GM12891 (cell line): ENCODE data around the gene TMEM131.

Experiments
- POLR2A ChIP-seq: IDR thresholded peaks from 2 replicates; pipeline ENCODE4 v1.6.1; 2011; ENCODE audit warnings: low read depth, low read length, control low read depth
- SPI1 ChIP-seq: IDR thresholded peaks from 2 replicates; pipeline ENCODE4 v1.6.1; 2011; ENCODE audit warnings: low read depth, low read length, control low read depth

GRCh38 chr2:97914691-97915213, 81.0 kb downstream of the TMEM131 start:
- no peak for TF ChIP-seq POLR2A
- no peak for TF ChIP-seq SPI1
